ENCODE data around the gene SORT1. TPM values are rescaled to one million over a fixed set of nuclear protein-coding genes. Genes with fewer than 3 reads are reported as not detected.

SORT1 gene
- total RNA-seq, 1 donor from 2014 or later, result 183 TPM

DNA sequence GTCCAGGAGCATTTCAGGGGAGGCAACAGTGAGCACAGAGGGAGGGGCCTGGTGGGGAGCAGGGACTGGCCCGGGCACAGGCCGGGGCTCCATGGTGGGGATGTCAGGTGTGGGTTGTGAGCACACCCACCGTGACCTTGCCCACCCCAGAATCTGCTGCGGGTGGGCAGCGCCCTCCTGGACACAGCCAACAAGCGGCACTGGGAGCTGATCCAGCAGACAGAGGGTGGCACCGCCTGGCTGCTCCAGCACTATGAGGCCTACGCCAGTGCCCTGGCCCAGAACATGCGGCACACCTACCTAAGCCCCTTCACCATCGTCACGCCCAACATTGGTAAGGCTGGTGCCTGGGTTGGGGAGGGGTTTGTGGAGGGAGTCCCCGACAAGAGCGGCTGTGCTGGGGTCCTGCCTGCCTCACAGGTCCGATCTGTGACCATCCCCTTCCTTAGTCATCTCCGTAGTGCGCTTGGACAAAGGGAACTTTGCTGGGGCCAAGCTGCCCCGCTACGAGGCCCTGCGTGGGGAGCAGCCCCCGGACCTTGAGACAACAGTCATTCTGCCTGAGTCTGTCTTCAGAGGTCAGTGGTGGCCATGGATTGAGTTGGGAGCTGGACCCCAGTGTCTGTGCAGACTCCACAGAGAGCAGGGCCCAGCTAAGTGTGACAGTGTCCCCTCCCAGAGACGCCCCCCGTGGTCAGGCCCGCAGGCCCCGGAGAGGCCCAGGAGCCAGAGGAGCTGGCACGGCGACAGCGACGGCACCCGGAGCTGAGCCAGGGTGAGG lies 129.1 kb downstream of the SORT1 start:
- H3K36me3 ChIP-seq, result no peaks in the 10 kb centered on the region
- TF ChIP-seq, protein P1, sequence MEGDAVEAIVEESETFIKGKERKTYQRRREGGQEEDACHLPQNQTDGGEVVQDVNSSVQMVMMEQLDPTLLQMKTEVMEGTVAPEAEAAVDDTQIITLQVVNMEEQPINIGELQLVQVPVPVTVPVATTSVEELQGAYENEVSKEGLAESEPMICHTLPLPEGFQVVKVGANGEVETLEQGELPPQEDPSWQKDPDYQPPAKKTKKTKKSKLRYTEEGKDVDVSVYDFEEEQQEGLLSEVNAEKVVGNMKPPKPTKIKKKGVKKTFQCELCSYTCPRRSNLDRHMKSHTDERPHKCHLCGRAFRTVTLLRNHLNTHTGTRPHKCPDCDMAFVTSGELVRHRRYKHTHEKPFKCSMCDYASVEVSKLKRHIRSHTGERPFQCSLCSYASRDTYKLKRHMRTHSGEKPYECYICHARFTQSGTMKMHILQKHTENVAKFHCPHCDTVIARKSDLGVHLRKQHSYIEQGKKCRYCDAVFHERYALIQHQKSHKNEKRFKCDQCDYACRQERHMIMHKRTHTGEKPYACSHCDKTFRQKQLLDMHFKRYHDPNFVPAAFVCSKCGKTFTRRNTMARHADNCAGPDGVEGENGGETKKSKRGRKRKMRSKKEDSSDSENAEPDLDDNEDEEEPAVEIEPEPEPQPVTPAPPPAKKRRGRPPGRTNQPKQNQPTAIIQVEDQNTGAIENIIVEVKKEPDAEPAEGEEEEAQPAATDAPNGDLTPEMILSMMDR (IDR thresholded peaks at IDR 0.05), result no peak
- no peaks in the 10 kb centered on the region for H3K9me3 ChIP-seq
- intact Hi-C loops (cut with DNase I), result no loop called here
- DNase-seq (peak; percentile 54), ATAC-seq (no peak)
- H3K4me3 ChIP-seq, result no peak overlapping the region
- no peak overlapping the region for H3K27ac ChIP-seq
- H3K27me3 ChIP-seq, result no peaks in the 10 kb centered on the region
- peaks cover 4% of the 10 kb centered on the region for H3K4me1 ChIP-seq

GRCh38 chr1:109267743-109268300 lies 129.9 kb downstream of the SORT1 start:
- TF ChIP-seq, protein P1 (IDR thresholded peaks at IDR 0.05), result no peak
- H3K36me3 ChIP-seq, result no peaks in the 10 kb centered on the region
- no peaks in the 10 kb centered on the region for H3K27me3 ChIP-seq
- DNase-seq, result no peak
- H3K4me1 ChIP-seq, result peaks cover 7% of the 10 kb centered on the region
- no peak overlapping the region for H3K4me3 ChIP-seq
- H3K27ac ChIP-seq, result no peak overlapping the region
- intact Hi-C loops (cut with DNase I), result no loop called here
- ATAC-seq, result no peak
- H3K9me3 ChIP-seq, result no peaks in the 10 kb centered on the region

- Histone ChIP-seq H3K36me3 (no peaks in the 10 kb centered on the region), H3K27ac (no peak overlapping the region), H3K27me3 (no peaks in the 10 kb centered on the region), H3K9me3 (no peaks in the 10 kb centered on the region), H3K4me3 (no peak overlapping the region), H3K4me1 (peaks cover 7% of the 10 kb centered on the region)
- ATAC-seq, result no peak
- TF ChIP-seq, protein P1 (IDR thresholded peaks at IDR 0.05), result no peak
- intact Hi-C loops (cut with DNase I), result no loop called here
- DNase-seq, result no peak
Measured at GRCh38 chr1:109266965-109267364, 130.8 kb downstream of the SORT1 start.

GRCh38 chr1:109265741-109266330 lies 131.9 kb downstream of the SORT1 start:
- intact Hi-C loops (cut with DNase I), result no loop called here
- H3K36me3 ChIP-seq, result no peaks in the 10 kb centered on the region

GRCh38 chr1:109265016-109265415 lies 132.7 kb downstream of the SORT1 start:
- no peak overlapping the region for H3K27ac ChIP-seq
- H3K27me3 ChIP-seq, result no peaks in the 10 kb centered on the region
- ATAC-seq (no peak), DNase-seq (no peak)
- H3K4me1 ChIP-seq, result peaks cover 7% of the 10 kb centered on the region
- no peaks in the 10 kb centered on the region for H3K9me3 ChIP-seq
- intact Hi-C loops (cut with DNase I), result no loop called here
- no peaks in the 10 kb centered on the region for H3K36me3 ChIP-seq
- H3K4me3 ChIP-seq, result no peak overlapping the region
- TF ChIP-seq, protein P1 (IDR thresholded peaks at IDR 0.05), result no peak

More at GRCh38 chr1:109265741-109266330, 131.9 kb downstream of the SORT1 start:
- H3K4me1 ChIP-seq, result peaks cover 7% of the 10 kb centered on the region
- ATAC-seq, result no peak
- no peaks in the 10 kb centered on the region for H3K9me3 ChIP-seq
- H3K27me3 ChIP-seq, result no peaks in the 10 kb centered on the region
- TF ChIP-seq, protein P1 (IDR thresholded peaks at IDR 0.05), result no peak
- DNase-seq, result no peak
- no peak overlapping the region for H3K27ac ChIP-seq
- H3K4me3 ChIP-seq, result no peak overlapping the region

Data from upper lobe of right lung (tissue), 1 donor.